ENCODE measurements around the gene PCDH15. TPM values are rescaled to one million over a fixed set of nuclear protein-coding genes. Genes with fewer than 3 reads are reported as not detected.
A peak's percentile ranks its signal among the peaks of the same experiment; 100 is the strongest.

Gene PCDH15
- total RNA-seq, 1 donor from 2014 or later, result 0.25 TPM

- TF ChIP-seq POLR2A (IDR thresholded peaks at IDR 0.05), result no peak
- no peak for TF ChIP-seq POLR2AphosphoS5 (IDR thresholded peaks at IDR 0.05; ENCODE audit: insufficient read depth in 1 of 2, low read depth in 1 of 2)
- TF ChIP-seq CTCF (IDR thresholded peaks at IDR 0.05), result no peak
- H3K27me3 ChIP-seq, result no peaks in the 10 kb centered on the region
- H3K27ac ChIP-seq, result no peak overlapping the region
- no peaks in the 10 kb centered on the region for H3K9me3 ChIP-seq
- no peaks in the 10 kb centered on the region for H3K36me3 ChIP-seq
- intact Hi-C loops (cut with DNase I), result no loop called here
- no peak for DNase-seq (ENCODE audit: extremely low spot score in 2 of 2)
- no peak overlapping the region for H3K4me3 ChIP-seq
- no peaks in the 10 kb centered on the region for H3K4me1 ChIP-seq
These were observed 882.3 kb downstream of the PCDH15 start for GRCh38 chr10:53918755-53919154.

- Histone ChIP-seq H3K4me3 (no peak overlapping the region), H3K9me3 (no peaks in the 10 kb centered on the region), H3K27me3 (no peaks in the 10 kb centered on the region), H3K27ac (no peak overlapping the region), H3K36me3 (no peaks in the 10 kb centered on the region), H3K4me1 (no peaks in the 10 kb centered on the region)
- no peak for DNase-seq (ENCODE audit: extremely low spot score in 2 of 2)
- no peak for TF ChIP-seq POLR2A (IDR thresholded peaks at IDR 0.05)
- TF ChIP-seq POLR2AphosphoS5 (IDR thresholded peaks at IDR 0.05; ENCODE audit: insufficient read depth in 1 of 2, low read depth in 1 of 2), result no peak
- TF ChIP-seq CTCF (IDR thresholded peaks at IDR 0.05), result no peak
- intact Hi-C loops (cut with DNase I), result no loop called here
These were observed 891.2 kb downstream of the PCDH15 start for GRCh38 chr10:53909791-53910190.

GRCh38 chr10:53904506-53905241 lies 896.4 kb downstream of the PCDH15 start:
- H3K4me1 ChIP-seq, result peaks cover 5% of the 10 kb centered on the region
- H3K27ac ChIP-seq, result no peak overlapping the region
- TF ChIP-seq POLR2AphosphoS5 (IDR thresholded peaks at IDR 0.05; ENCODE audit: insufficient read depth in 1 of 2, low read depth in 1 of 2) (peak in 1 of 2 donors; percentile 61), POLR2A (IDR thresholded peaks at IDR 0.05) (no peak)
- no peaks in the 10 kb centered on the region for H3K27me3 ChIP-seq
- no peak for DNase-seq (ENCODE audit: extremely low spot score in 2 of 2)
- intact Hi-C loops (cut with DNase I), result no loop called here
- no peaks in the 10 kb centered on the region for H3K36me3 ChIP-seq
- no peak overlapping the region for H3K4me3 ChIP-seq
- H3K9me3 ChIP-seq, result no peaks in the 10 kb centered on the region

- H3K4me3 ChIP-seq, result no peak overlapping the region
- intact Hi-C loops (cut with DNase I), result no loop called here
- H3K27me3 ChIP-seq, result no peaks in the 10 kb centered on the region
- no peaks in the 10 kb centered on the region for H3K36me3 ChIP-seq
- H3K9me3 ChIP-seq, result no peaks in the 10 kb centered on the region
- no peak for DNase-seq (ENCODE audit: extremely low spot score in 2 of 2)
- TF ChIP-seq POLR2AphosphoS5 (IDR thresholded peaks at IDR 0.05; ENCODE audit: insufficient read depth in 1 of 2, low read depth in 1 of 2) (no peak), CTCF (IDR thresholded peaks at IDR 0.05) (no peak), POLR2A (IDR thresholded peaks at IDR 0.05) (no peak)
- H3K4me1 ChIP-seq, result peaks cover 5% of the 10 kb centered on the region
- no peak overlapping the region for H3K27ac ChIP-seq
These were observed 897.3 kb downstream of the PCDH15 start for GRCh38 chr10:53903756-53904155.

GRCh38 chr10:53899463-53900160 lies 901.4 kb downstream of the PCDH15 start:
- no peak overlapping the region for H3K27ac ChIP-seq
- peaks cover 5% of the 10 kb centered on the region for H3K4me1 ChIP-seq
- no peak overlapping the region for H3K4me3 ChIP-seq
- DNase-seq (ENCODE audit: extremely low spot score in 2 of 2), result no peak
- TF ChIP-seq POLR2A (IDR thresholded peaks at IDR 0.05), result no peak
- TF ChIP-seq CTCF (IDR thresholded peaks at IDR 0.05), result no peak
- no peak for TF ChIP-seq POLR2AphosphoS5 (IDR thresholded peaks at IDR 0.05; ENCODE audit: insufficient read depth in 1 of 2, low read depth in 1 of 2)
- no peaks in the 10 kb centered on the region for H3K9me3 ChIP-seq
- no peaks in the 10 kb centered on the region for H3K36me3 ChIP-seq
- no peaks in the 10 kb centered on the region for H3K27me3 ChIP-seq
- intact Hi-C loops (cut with DNase I), result no loop called here
